MM.1S (cell line): ENCODE measurements around the gene POLD1.

ENCODE experiments used
- DNase-seq: peaks from one replicate; pipeline ENCODE4 v3.0.0-alpha.2; 2015
- H2AFZ ChIP-seq: fragments of 300-600 bp; sonication (generic); 2 replicates; pipeline ENCODE4 v1.6.0; 2016; ENCODE audit warnings: antibody characterized with exemption, low read length
- H3F3A ChIP-seq: fragments of 300-600 bp; sonication (generic); 2 replicates; pipeline ENCODE4 v1.6.1; 2016; ENCODE audit warnings: mild to moderate bottlenecking, antibody characterized with exemption, low read length, moderate library complexity, mixed read lengths; ENCODE audit not compliant: insufficient read depth
- H3K27ac ChIP-seq: fragments of 300-600 bp; sonication (generic); 2 replicates; pipeline ENCODE4 v1.5.1; 2016; ENCODE audit warnings: mild to moderate bottlenecking, low read length
- H3K27me3 ChIP-seq: fragments of 300-600 bp; sonication (generic); replicated peaks from 2 replicates; pipeline ENCODE4 v1.6.0; 2016; ENCODE audit warnings: low read length; ENCODE audit not compliant: insufficient read depth
- H3K36me3 ChIP-seq: fragments of 300-600 bp; sonication (generic); replicated peaks from 2 replicates; pipeline ENCODE4 v1.6.1; 2016; ENCODE audit warnings: mild to moderate bottlenecking, low read length, mixed read lengths; ENCODE audit not compliant: insufficient read depth
- H3K4me1 ChIP-seq: fragments of 300-600 bp; sonication (generic); 2 replicates; pipeline ENCODE4 v1.6.1; 2016; ENCODE audit warnings: low read length, mixed read lengths
- H3K4me2 ChIP-seq: fragments of 300-600 bp; sonication (generic); 2 replicates; pipeline ENCODE4 v1.6.0; 2016; ENCODE audit warnings: low read depth, low read length
- H3K4me3 ChIP-seq: fragments of 300-600 bp; sonication (generic); 2 replicates; pipeline ENCODE4 v1.5.1; 2016; ENCODE audit warnings: low read length, mixed read lengths
- H3K79me2 ChIP-seq: fragments of 300-600 bp; sonication (generic); 2 replicates; pipeline ENCODE4 v1.6.1; 2016; ENCODE audit warnings: mixed run types, low read length, mixed read lengths
- H3K9ac ChIP-seq: fragments of 300-600 bp; sonication (generic); 2 replicates; pipeline ENCODE4 v1.6.1; 2016; ENCODE audit warnings: low read length, mixed read lengths
- H3K9me2 ChIP-seq: fragments of 300-600 bp; sonication (generic); replicated peaks from 2 replicates; pipeline ENCODE4 v1.6.1; 2016; ENCODE audit warnings: mild to moderate bottlenecking, low read length, mixed read lengths; ENCODE audit not compliant: insufficient read depth
- H3K9me3 ChIP-seq: fragments of 300-600 bp; sonication (generic); replicated peaks from 2 replicates; pipeline ENCODE4 v1.6.1; 2016; ENCODE audit warnings: mild to moderate bottlenecking, low read length, mixed read lengths; ENCODE audit not compliant: insufficient read depth
- H4K20me1 ChIP-seq: fragments of 300-600 bp; sonication (generic); 2 replicates; pipeline ENCODE4 v1.6.1; 2016; ENCODE audit warnings: mild to moderate bottlenecking, low read length, moderate library complexity, mixed read lengths; ENCODE audit not compliant: insufficient read depth
- CTCF ChIP-seq: fragments of 300-600 bp; sonication (generic); IDR thresholded peaks from 2 replicates; pipeline ENCODE4 v1.5.1; 2016; ENCODE audit warnings: antibody characterized with exemption, low read length, mixed read lengths
- EZH2 ChIP-seq: fragments of 300-600 bp; sonication (generic); optimal IDR thresholded peaks from 2 replicates; pipeline ENCODE3; 2017; ENCODE audit warnings: low read depth, mild to moderate bottlenecking, antibody characterized with exemption, low read length, mixed read lengths
- EZH2phosphoT487 ChIP-seq: fragments of 300-600 bp; sonication (generic); IDR thresholded peaks from 2 replicates; pipeline ENCODE4 v1.6.1; 2018; ENCODE audit warnings: antibody characterized with exemption, low read length

The POLD1 gene

GRCh38 chr19:50467566-50467965, 83.4 kb downstream of the POLD1 start:
- Histone ChIP-seq H3K4me3 (no peak overlapping the region), H4K20me1 (no peaks in the 10 kb centered on the region), H3K9ac (no peak overlapping the region), H3K27me3 (peaks cover 76% of the 10 kb centered on the region), H3K9me3 (no peaks in the 10 kb centered on the region), H3K4me2 (no peak overlapping the region), H3K4me1 (no peaks in the 10 kb centered on the region), H3K9me2 (no peaks in the 10 kb centered on the region), H3K79me2 (no peaks in the 10 kb centered on the region), H2AFZ (no peak overlapping the region), H3K36me3 (no peaks in the 10 kb centered on the region), H3K27ac (no peak overlapping the region), H3F3A (no peaks in the 10 kb centered on the region)
- DNase-seq: no peak
- TF ChIP-seq EZH2 (no peak), EZH2phosphoT487 (no peak), CTCF (no peak)
